GM18499 (cell line): ENCODE measurements around the gene VTN.

ENCODE experiments used
- ATAC-seq: cut with Tn5 transposase; IDR thresholded peaks from one replicate; pipeline ENCODE4 v1.9.1; 2021; ENCODE audit warnings: moderate number of reproducible peaks; ENCODE audit not compliant: insufficient read depth, unreplicated experiment

The VTN gene

DNA sequence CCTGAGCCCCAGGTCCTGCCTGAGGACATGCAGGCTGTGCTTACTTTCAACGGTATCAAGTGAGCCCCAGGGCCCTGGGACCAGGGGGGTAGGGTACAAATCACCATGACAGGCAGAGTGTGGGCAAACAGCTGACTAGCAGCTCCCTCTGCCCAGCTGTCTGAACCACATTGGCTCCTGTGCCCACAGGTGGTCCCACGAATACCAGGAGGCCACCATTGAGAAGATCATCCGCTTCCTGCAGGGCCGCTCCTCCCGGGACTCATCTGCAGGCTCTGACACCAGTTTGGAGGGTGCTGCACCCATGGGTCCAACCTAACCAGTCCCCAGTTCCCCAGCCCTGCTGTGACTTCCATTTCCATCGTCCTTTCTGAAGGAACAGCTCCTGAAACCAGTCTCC is 25.9 kb upstream of the VTN start:
- no peak for ATAC-seq

DNA sequence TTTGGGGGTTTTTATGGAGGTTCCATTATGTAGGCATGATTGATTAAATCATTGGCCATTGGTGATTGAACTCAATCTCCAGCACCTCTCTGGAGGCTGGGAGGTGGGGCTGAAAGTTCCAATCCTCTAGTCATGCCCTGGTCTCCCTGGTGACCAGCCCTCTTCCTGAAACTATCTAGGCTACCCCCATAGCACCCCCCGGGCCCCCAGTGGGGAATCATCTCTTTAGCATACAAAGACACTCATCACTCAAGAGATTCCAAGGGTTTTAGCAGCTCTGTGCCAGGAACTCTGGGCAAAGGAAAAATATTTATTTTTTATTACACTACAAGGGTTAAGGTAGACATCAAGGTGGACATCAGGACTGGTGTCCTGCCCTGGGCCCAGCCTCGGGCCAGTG is 25.3 kb upstream of the VTN start:
- no peak for ATAC-seq

DNA sequence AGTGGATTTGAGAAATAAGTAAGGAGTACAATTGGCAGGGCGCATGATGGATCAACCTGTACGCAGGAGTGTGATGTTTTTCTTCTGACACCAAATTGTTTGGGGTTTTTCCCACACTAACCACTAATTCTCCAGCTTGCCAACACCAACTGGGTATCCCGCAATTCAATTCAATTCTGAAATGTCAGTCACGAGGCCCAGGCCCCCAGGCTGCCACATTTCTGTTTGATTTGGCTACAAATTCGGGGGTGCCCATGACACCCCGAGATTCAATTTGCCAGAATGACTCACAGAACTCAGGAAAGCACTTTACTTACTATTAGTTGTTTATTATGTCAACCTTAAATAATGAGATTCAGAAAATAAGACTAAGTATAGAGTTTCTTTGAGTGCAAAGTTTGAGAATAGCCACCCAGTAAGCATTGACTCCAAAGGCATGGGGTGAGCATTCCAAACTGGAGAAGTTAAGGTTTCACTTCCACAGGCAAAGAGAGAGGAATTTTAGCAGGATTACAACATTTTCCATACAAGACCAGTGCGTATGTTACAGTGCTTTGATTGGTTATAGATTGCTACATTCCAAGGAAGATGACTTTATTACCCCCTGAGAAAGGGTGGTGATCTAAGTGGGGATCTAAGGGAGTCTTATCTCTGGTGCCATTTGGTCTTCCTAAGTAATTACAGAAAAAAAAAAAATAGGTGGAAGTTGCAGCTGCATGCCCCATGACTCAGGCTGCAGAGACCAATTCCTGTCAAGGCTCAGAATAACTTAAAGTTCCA is 24.4 kb upstream of the VTN start:
- ATAC-seq = no peak

DNA sequence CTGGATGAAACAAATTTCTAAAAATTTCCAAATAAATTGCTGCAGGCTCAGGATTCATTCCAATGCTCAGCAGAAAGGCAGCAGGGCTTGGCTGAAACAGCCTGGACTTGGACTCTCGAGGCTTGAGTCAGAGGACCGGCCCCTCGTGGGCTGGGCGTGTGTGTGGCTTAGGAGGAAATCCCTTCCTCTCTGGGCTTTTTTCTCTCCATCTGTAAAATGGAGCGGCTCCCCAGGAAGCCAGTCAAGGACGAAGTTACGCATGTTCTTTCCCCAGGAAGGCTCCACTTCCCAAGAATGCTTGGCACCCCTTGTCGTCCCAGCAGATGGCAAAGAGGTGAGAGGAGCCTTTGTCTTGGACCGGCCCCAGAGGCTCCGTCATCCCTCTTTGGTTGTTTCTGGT is 22.4 kb upstream of the VTN start:
- no peak for ATAC-seq

DNA sequence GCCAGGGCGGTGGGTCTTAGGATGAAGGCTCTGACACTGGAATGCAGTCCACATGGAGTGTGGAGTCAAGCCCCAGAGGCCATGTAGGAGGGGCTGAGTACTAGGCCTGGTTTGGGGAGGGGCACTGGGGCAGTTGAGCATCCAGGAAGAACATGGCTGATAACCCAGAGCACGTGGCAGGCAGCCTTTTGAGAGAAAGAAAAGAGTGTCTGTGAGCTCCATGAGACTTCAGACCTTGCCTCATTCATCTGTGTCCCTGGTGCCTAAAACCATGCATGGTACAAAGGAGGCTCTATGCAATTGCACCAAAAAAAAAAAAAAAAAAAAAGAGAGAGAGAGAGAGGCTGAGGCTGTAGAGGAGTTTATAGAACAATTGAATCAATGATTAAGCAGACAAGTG is 21.3 kb upstream of the VTN start:
- no peak for ATAC-seq

DNA sequence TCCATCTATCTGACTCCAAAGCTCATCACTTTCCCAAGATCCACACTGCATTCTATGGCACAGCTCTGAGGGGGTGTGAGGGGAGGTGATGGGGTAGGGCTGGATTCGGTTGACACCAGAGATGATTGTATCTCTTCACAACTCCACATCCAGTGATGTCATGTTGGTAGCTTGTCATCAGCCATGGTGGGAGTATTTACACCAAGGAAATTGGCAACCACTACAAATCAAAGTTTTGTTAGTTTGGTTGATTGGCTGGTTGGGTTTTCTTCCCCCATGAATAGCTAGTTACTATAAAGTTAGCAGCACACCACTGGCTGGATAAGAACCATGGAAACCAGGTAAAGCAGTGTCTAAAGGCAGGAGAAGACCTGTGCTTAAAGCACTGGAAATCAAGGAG is 20.9 kb upstream of the VTN start:
- no peak for ATAC-seq

DNA sequence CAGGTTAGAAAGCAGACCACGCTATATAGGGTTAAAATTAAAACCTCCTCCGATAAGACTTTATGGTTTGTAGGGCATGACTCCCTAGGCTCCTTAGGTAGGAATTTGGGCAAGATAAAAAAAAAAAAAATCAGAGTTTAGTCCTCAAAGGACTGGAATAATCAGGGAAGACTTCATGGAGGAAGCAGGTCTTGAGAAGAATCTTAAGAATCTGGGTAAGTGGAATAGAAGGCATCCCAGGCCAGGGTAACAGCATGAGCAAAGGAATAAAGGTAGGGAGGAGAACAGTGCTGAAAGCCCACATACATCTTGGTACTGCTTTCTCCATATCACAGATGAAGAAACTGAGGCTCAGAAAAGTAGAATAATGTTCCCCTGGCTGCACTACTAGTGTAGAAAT is 20.5 kb upstream of the VTN start:
- no peak for ATAC-seq

DNA sequence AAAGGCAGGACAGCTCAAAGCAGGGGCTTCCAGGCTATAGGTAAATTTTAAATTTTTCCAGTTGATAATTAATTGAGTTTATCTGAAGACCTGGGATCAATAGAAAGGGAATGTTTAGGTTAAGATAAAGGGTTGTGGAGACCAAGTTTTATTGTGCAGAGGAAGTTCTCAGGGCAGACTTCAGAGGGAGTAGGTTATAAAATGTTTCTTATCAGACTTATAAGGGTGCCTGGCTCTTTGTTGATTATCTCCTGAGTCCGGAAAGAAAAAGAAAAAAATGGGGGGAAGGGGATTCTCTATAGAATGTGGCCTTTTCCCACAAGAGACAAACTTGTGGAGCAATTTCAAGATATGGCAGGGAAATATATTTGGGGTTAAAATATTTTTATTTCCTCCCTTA is 20.0 kb upstream of the VTN start:
- no peak for ATAC-seq

DNA sequence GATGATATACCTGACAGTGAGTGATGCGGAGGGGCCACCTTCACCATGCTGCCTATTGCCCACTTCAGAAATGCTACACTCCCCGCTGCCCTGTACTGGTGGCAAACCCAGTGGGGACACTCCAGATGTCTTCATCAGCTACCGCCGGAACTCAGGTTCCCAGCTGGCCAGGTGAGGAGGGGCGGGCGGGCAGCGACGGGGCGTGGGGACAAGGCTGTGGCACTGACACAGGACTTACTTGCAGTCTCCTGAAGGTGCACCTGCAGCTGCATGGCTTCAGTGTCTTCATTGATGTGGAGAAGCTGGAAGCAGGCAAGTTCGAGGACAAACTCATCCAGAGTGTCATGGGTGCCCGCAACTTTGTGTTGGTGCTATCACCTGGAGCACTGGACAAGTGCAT is 18.0 kb upstream of the VTN start:
- no peak for ATAC-seq

DNA sequence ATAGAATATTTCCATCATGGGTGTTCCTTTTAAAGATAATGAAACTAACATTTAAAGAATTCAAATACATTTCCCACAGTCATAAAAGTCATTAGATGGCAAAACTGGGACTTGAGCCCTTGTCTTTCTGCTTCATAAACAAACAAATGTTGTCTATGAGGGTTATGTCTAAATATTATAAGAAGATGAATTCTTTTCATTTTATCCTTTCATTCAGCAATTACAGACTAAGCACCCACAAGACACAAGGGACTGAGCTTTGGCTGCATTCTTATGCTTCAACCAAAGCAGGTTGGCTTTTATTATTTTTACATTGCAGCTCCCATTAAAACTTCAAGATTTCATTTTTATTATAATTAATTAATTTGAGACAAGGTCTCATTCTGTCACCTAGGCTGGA is 16.3 kb upstream of the VTN start:
- no peak for ATAC-seq

DNA sequence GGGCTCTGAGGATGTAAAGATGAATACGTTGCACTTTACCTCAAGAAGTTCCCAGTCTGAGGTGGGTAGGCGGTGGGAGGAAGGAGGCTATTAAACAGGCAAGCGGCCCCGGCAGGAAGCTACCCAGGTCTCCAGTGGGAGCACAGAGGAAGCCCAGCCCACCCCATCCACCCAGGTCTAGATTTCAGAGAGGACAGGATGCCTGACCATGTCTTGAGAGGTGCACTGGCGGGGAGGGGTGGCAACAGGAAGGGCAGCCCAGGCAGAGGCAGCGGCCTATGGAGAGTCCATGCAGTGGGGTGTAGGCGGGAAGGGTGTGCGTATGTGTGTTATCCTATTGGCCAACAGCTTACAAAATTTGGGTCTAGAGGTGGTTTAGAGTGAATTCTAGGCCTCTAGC is 15.3 kb upstream of the VTN start:
- no peak for ATAC-seq

DNA sequence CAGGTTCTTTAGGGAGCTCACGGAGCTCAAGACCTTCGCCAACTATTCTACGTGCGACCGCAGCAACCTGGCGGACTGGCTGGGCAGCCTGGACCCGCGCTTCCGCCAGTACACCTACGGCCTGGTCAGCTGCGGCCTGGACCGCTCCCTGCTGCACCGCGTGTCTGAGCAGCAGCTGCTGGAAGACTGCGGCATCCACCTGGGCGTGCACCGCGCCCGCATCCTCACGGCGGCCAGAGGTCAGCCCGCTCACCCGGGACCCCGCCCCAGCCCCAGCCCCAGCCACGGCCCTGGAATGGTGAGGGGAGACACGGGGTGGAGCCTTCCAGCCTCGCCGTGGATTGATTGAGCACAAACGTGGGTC is 14.9 kb upstream of the VTN start:
- ATAC-seq = no peak

DNA sequence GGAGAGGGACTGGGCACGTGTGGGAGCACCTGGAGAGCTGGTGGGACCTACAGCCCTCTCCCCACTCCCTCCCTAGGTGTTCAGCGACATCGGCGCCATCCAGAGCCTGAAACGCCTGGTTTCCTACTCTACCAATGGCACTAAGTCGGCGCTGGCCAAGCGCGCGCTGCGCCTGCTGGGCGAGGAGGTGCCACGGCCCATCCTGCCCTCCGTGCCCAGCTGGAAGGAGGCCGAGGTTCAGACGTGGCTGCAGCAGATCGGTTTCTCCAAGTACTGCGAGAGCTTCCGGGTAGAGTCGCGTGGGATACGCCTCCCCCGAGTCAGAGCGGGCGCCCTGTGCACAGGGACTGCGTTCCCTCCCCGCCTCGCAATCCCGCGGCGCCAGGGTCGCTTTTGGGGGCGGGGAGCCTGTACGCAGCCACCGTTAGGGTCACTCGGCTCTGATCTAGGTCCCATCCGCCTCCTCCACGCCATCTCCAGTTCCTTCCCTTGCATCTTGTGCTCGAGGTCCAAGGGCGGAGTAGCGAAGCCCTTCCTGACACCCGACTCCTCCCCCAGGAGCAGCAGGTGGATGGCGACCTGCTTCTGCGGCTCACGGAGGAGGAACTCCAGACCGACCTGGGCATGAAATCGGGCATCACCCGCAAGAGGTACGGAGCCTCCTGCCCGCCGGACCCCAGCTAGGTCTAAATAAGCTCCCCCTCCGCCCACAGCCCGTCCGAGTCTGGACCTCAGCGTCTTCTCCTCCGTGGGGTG is 14.4 kb upstream of the VTN start:
- ATAC-seq = no peak

DNA sequence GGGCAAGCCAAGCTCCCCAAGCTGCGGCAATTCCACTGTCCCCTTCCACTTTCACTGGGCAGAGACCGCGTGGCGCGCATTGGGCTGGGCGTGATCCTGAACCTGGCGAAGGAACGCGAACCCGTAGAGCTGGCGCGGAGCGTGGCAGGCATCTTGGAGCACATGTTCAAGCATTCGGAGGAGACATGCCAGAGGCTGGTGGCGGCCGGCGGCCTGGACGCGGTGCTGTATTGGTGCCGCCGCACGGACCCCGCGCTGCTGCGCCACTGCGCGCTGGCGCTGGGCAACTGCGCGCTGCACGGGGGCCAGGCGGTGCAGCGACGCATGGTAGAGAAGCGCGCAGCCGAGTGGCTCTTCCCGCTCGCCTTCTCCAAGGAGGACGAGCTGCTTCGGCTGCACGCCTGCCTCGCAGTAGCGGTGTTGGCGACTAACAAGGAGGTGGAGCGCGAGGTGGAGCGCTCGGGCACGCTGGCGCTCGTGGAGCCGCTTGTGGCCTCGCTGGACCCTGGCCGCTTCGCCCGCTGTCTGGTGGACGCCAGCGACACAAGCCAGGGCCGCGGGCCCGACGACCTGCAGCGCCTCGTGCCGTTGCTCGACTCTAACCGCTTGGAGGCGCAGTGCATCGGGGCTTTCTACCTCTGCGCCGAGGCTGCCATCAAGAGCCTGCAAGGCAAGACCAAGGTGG is 11.2 kb upstream of the VTN start:
- ATAC-seq = no peak

DNA sequence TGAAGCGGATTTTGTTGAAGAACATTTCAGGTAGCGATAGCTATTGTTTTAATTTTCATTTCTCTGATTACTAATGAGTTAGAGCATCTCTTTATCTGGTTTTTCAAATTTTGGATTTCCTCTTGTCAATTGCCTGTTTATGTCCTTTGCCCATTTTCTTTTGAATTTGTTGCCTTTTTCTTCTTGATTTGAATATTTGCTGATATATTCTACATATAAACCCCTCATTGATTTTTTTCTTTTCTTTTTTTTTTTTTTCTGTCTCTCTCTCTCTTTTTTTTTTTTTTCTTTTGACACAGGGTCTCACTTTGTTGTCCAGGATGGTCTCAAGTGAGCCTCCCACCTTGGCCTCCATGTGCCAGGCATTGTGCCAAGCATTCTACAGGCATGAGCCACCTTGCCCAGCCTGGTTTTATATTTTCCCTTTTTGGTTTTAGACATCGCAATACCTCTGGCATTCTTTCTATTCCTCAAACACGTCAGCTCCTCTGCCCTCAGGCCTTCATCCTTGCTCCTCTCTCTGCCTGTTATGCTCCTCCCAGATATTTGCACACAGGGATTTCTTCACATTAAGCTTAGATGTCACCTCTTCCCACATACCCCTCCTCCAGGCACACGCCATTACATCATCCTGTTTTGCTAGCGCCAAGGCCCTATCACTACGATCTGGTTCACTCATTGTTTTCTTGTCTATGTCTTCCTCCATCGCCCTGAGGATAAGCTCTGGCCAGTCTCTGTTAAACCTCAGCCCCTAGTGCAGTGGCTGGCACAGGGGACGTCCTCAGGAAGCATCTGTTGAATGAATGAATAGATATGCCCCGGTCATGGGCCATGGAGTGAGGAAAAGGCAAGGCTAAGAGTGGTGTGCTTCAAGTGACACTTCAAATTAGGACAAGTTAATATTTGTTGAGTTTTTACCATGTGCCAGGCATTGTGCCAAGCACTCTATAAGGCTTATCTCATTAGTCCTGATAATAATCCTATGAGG is 10.0 kb upstream of the VTN start:
- ATAC-seq = no peak

DNA sequence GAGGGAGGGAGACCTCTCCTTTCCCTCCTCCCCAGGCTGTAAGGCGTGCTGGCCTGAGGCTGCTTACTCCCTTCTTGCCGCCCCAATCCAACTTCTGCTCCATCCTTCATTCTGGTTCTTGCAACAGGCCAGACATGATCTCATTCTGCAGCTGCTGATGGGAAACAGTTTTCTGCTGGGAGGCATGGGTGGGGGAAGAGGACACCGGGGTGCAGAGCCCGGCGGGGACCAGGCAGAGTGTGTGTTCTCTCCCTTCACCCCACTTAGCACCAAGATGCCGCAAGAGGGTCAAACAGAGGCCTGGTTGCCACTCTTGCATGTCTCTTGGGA is 2.8 kb upstream of the VTN start:
- ATAC-seq = no peak

DNA sequence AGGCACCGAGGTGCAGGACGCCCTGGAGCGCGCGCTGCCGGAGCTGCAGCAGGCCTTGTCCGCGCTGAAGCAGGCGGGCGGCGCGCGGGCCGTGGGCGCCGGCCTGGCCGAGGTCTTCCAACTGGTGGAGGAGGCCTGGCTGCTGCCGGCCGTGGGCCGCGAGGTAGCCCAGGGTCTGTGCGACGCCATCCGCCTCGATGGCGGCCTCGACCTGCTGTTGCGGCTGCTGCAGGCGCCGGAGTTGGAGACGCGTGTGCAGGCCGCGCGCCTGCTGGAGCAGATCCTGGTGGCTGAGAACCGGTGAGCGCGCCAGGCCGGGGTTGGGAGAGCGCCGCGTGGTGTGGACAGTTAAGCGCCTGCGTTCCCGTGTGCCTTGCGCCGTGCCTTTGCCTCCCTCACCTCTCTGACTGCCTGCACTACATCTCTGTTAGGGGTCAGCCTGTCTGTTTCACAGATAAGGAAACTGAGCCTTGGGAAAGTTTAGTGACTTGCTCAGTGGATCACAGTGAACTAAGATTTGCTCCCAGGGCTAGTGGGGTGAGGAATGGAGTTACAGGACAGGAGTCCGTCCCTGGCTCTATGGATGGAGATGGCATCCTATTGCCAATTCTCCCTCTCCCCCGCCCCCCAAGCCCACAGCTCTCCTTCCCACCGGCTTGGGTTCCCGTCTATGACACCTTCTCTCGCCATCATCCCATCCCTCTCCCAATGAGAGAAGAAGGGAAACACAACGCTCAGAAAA is 2.3 kb upstream of the VTN start:
- ATAC-seq = no peak

DNA sequence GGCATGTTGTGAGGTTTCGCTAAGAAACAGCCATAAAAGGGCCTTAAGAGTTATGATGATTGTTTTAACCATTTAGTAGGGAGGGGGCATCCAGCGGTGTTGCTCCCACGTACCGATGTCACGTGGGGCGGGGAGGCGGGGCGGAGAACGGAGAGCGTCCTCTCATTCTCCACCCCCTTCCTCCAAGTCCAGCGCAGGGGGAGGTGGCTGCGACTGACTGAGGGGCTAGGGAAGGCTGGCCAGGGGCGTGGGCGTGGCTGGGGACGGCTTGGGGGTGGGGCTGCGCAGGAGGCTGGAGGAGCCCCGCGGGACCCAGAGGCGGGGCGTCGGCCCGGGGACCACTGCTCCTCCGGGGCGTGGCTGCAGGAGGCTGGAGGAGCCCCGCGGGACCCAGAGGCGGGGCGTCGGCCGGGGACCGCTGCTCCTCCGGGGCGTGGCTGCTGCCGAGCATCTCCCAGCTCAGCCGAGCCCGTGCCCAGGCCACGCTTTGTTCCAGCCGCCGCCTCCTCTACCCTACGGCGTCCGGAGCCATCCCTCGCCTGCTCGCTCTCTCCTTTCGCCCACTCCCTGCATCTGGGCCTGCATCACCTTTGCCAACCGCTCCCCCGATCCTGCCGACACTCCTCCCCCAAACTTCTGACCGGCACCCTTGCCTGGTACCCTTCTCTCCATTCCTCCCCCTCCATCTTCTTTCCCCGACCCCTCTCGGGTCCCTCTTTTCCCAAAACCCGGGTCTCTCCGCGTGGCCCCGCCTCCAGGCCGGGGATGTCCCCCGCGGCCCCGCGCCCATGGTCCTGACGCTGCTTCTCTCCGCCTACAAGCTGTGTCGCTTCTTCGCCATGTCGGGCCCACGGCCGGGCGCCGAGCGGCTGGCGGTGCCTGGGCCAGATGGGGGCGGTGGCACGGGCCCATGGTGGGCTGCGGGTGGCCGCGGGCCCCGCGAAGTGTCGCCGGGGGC is 1.4 kb upstream of the VTN start, which contains the start of gene SARM1:
Gene SARM1 (plus strand): TSS at position 450 of the 958 bp plus-strand sequence. CDS start 339 bp downstream, at position 789.
- ATAC-seq = no peak

DNA sequence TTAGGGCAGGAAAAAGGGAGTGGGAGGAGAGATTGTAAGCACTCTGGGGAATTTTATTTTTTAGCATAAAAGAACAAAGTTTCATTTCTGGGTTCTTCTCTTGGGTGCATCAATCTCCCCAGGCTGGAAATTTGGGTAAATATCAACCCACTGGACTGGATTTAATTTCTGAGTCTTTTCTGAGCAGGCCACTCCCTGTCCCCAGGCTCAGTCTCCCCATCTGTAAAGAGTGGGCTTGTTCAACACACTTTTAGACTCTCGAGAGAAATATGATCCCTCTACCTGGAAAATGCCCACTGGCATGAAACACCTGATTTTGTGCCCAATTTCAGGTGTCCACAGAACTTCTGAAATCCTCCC is 617 bp upstream of the VTN start:
- no peak for ATAC-seq
